Fibroblast of skin of right biceps (primary cell): ENCODE results near the gene RFX2.
"Not testable (repeated sequence)": the region's sequence is repeated elsewhere in the genome, so short reads cannot be mapped to it uniquely, and the experiment has no call there.

Experiments
- DNase-seq: peaks from one replicate; pipeline ENCODE4 v3.0.0-alpha.2; 2013

RFX2 gene

GRCh38 chr19:6073858-6074708 lies 36.2 kb downstream of the RFX2 start:
- DNase-seq = no peak

- not testable (repeated sequence) for DNase-seq
Measured at GRCh38 chr19:6073233-6073632, 37.1 kb downstream of the RFX2 start.

GRCh38 chr19:6071875-6072274 lies 38.4 kb downstream of the RFX2 start:
- peak; percentile 33 for DNase-seq

- DNase-seq = peak; percentile 96
Measured at GRCh38 chr19:6070720-6071485, 39.4 kb downstream of the RFX2 start.

- no peak for DNase-seq
Measured at GRCh38 chr19:6070207-6070681, 40.1 kb downstream of the RFX2 start.

- DNase-seq = no peak
Measured at GRCh38 chr19:6069268-6069791, 41.0 kb downstream of the RFX2 start.

GRCh38 chr19:6068711-6069110 lies 41.6 kb downstream of the RFX2 start:
- no peak for DNase-seq

GRCh38 chr19:6067975-6068374 lies 42.3 kb downstream of the RFX2 start:
- no peak for DNase-seq

- DNase-seq = peak; percentile 96
Measured at GRCh38 chr19:6066661-6067646, 43.3 kb downstream of the RFX2 start.

GRCh38 chr19:6065685-6066374 lies 44.5 kb downstream of the RFX2 start:
- peak; percentile 81 for DNase-seq

GRCh38 chr19:6064336-6065073 lies 45.8 kb downstream of the RFX2 start:
- no peak for DNase-seq

GRCh38 chr19:6063576-6064335 lies 46.5 kb downstream of the RFX2 start:
- no peak for DNase-seq

- no peak for DNase-seq
Measured at GRCh38 chr19:6062961-6063575, 47.2 kb downstream of the RFX2 start.

GRCh38 chr19:6062274-6062673 lies 48.0 kb downstream of the RFX2 start:
- no peak for DNase-seq

- DNase-seq = no peak
Measured at GRCh38 chr19:6061376-6062130, 48.7 kb downstream of the RFX2 start.

- DNase-seq = peak; percentile 79
Measured at GRCh38 chr19:6060600-6061375, 49.5 kb downstream of the RFX2 start.

GRCh38 chr19:6059988-6060599 lies 50.2 kb downstream of the RFX2 start:
- no peak for DNase-seq
